NCI-H446 treated with DMSO at 0.1 percent for 48 hours (cell line): ENCODE data around the gene ADAMTS13.
A peak's percentile ranks its signal among the peaks of the same experiment; 100 is the strongest.

Experiments
- DNase-seq: peaks from one replicate; lab custom pipeline; 2025; lab: John Stamatoyannopoulos, UW

ADAMTS13 gene

DNA sequence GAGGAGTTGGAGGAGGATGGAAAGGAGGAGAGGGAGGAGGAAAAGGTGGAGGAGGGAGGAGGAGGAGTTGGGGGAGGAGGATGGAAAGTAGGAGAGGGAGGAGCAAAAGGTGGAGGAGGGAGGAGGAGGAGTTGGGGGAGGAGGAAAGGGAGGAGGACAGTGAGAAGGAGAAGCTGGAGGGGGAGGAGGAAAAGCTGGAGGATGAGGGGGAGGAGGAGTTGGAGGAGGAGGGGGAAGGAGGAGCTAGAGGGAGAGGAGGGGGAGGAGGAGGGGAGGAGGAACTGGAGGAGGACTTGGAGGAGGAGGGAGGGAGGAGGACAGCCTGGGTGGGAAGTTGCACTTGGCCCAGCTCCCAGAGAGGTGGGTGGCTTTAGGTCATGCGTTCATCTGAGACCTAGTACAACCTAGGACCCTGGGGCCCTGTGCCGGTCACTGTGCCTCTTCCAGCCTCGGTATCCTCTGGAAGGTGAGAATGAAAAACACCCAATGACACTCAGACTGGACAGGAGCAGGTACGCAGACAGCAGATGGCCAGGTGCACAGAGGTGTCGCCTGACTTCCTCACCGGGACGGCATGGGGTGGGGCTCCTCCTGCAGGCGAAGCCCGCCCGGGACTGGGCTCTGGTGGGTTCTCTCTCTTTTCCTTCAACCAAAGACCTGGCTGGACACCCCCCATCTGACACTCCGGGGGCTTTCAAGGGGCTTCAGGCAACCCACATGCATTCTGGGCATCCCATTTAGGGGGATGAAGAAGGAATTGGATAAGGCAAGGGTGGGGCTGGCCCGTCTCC, 68.9 kb downstream of the ADAMTS13 start:
- no peak for DNase-seq

DNA sequence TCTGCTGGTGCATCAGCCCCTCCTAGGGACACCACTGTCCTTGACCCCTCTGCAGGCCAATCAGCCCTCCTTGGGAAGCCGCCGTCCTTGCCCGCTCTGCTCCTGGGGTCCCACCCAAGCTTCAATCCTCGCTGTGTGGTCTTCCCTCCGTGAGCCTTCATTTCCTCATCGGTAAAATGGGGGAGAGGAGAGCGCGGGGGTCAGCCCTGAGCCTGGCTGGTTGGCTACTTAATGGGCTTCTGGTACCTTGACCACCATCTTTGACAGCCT, 69.4 kb downstream of the ADAMTS13 start:
- DNase-seq: no peak

DNA sequence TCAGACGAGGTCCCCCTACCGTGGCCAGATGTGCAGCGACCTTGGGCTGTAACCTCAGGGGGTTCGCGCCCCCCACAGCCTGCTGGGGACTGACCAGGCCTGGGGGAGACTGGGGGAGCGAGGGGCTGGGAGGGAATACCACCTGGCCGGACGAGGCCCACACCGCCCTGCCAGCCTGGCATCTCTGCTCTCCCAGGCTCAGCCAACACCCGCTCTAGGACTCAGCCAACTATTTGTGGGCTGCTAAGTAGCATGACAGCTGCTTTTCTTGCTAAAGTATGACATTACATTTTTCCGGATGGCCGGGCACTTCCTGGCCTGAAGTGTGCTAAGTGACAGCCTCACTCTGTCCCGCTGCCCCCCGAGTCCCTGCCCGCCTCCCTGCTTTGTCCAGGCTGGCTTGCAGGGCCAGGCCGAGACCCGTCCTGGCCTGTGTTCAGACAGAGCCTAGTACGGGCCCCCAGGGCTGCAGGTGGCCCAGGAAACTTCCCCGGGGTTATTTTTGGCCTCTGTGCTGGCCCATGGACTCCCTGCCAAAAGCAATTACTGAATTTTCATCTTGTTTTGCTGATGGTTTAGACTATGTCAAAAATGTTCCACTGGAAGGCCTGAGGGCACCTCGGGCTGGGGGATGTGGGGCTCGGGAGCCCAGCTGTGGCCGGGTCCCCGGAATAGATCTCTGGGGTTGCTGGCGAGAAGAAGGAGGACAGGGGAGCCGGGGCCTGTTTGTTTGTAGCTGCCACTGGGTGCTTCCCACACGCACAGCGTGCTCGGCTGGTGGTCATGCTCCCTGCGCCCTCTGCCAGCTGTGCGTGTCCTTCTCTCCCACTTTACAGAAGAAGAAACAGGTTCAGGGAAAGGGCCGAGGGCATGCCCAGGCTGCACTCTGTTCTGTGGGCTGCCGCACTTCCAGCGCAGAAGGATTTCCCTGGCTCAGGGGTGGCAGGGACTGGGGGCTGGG, 70.2 kb downstream of the ADAMTS13 start:
- DNase-seq: peak; percentile 3

DNA sequence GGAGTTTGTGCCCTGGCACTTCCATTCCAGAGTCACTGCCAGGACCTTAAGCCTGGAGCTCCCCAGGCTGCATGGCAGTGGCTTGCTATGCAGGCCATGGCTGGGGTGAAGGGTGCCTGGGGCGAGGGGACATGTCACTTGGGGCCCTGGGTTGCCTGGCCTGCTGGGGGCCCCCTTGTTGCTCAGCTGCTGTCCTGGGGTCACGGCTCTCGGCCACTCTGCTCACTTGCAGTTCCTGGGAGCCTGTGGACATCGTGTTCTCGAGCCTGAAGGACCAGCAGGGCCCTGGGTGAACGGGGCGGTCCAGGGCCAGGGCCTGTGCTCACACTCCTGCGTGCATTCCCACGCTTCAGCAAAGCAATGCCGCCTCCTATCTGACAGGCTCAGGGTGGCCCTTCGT, 71.3 kb downstream of the ADAMTS13 start:
- DNase-seq: no peak

DNA sequence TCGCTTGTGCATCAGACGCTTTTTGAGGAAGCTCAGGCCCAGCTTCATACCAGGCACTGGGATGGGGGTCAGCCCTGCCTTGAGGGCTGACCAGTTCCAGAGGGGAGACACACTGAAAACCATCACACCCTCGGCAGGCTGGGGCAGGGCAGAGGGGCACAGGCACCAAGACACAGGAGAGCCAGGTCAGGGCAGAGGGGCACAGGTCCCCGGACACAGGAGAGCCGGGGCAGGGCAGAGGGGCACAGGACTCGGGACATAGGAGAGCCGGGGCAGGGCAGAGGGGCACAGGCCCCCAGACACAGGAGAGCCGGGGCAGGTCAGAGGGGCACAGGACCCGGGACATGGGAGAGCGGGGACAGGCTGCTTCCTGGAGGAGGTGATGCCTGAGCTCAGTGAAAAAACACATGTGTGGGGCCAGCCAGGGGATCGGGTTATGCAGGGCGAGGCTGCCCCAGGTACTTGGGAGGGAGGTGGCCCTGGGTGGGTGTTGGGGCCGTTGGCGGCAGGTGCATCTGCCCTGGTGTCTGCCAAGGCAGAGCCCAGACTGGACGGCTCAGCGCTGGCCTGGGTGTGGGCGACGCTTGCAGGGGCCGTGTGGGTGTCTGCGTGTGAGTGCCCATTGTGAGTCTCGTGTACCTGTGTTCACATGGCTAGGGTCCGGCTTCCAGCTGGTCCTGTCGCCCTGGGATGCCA, 71.8 kb downstream of the ADAMTS13 start:
- no peak for DNase-seq

- DNase-seq: no peak
These were observed 72.6 kb downstream of the ADAMTS13 start for GRCh38 chr9:133494636-133495326.

DNA sequence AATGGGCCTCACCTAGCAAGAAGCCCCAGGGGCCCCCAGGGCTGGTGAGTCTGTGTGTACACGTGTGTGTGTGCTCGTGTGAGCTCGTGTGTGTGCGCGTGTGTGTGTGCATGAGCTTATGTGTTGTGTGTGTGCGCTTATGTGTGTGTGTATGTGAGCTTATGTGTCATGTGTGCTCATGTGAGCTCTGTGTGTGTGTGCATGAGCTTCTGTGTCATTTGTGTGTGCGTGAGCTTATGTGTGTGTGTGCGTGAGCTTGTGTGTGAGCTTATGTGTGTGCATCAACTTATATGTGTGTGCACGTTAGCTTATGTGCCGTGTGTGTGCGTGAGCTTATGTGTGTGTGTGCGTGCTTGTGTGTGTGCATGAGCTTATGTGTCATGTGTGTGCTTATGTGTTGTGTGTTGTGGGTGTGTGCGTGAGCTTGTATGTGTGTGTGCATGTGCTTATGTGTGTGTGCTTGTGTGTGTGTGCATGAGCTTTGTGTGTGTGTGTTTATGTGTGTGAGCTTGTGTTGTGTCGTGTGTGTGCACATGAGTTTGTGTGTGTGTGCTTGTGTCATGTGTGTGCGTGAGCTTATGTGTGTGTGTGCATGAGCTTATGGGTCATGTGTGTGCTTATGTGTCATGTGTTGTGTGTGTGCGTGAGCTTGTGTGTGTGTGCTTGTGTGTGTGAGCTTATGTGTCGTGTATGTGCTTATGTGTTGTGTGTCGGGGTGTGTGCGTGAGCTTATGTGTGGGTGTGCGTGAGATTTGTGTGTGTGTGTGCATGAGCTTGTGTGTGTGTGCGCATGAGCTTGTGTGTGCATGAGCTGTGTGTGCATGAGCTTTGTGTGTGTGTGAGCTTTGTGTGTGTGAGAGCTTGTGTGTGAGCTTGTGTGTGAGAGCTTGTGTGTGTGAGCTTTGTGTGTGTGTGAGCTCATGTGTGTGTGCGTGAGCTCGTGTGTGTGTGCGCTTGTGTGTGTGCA, 73.4 kb downstream of the ADAMTS13 start:
- no peak for DNase-seq

- DNase-seq: no peak
These were observed 75.0 kb downstream of the ADAMTS13 start for GRCh38 chr9:133496861-133497842.

DNA sequence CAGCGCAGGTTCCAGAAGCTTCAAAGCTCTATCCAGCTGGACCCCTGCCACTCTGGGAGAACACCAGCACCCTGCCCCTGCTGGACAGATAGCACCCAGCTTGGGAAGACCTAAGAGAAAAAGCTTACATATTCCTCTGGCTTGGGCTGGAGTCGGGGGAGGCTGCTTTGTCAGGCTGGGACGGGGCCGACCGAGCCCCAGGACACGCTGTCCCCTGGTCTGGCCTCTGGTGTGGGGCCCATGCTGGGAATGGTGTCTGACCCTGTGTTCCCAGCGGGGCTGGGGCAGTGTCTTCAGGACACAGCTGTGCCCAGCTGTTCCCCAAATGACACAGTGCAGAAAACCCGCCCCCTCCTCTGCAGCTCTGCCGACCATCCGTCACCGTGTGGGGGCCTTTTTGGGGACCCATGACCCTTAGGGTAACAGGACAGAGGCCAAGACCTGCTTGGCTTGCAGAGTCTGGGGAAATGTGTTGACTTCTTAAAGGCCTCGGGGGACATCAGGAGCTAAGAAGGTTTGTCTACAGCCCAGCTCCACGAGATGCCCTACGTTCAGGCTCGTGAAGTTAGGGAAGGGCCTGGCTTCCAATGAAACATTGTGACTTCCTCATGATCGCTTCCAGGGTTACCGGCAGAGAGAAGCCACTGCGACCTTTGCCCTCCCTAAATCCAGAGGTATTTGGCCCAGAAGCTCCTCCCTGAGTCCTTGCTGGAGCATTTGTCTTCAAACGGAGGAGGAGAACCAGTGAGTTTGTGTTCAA, 77.1 kb downstream of the ADAMTS13 start:
- DNase-seq: no peak

DNA sequence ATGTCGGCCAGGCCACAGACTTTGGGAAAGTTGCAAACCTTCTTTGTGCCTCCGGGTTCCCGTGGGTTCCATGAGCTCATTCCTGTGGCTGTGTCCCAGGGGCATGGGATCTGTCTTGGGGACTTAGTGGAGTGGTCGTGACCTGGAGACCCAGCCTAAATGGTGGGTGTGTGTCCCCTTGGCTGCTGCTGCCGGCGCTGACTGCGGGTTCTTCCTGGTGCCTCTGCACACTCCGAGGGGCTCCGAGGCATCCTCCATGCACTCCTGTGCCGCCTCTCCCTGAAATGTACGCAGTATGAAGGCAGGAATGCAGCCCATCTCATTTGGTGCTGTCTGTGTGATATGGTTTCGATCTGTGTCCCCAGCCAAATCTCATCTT, 77.7 kb downstream of the ADAMTS13 start:
- DNase-seq: no peak

GRCh38 chr9:133502112-133502511, 79.9 kb downstream of the ADAMTS13 start:
- DNase-seq: no peak

GRCh38 chr9:133505186-133505830, 83.1 kb downstream of the ADAMTS13 start:
- no peak for DNase-seq

DNA sequence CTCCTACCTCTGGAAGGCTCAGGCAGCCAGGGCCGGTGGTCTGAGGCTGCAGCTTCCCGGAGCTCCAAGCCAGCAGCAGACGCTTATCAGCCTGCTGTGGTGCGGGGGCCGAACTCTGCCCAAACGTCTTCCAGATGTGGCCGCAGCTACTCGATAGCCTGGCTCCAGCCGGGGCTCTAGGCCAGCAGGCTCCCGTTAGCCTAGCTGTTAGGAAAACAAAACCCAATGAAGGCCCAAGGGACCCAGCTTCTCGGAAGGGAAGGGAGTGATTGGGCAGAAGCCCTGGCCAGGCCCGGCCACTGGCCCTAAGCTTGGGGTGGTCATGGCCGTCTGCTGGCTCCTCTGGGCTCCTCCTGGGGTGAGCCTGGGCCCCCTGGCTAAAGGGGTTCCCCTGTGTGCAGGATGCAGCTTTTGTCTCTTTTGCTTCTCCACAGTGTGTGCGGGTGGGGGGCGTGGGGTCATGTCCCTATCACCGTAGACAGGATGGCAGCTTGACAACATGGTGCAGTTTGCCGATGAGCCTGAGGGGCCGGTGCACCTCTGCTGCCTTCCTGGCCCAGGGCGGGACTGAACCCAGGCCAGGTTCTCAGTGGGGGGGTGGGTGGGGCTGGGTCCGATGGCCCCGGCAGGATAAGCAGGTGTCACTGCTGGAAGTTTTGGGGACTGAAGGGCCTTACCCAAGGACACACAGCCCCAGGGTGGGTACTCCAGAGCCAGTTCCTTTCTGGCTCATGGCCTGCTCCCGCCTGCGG, 83.9 kb downstream of the ADAMTS13 start:
- DNase-seq: no peak

DNA sequence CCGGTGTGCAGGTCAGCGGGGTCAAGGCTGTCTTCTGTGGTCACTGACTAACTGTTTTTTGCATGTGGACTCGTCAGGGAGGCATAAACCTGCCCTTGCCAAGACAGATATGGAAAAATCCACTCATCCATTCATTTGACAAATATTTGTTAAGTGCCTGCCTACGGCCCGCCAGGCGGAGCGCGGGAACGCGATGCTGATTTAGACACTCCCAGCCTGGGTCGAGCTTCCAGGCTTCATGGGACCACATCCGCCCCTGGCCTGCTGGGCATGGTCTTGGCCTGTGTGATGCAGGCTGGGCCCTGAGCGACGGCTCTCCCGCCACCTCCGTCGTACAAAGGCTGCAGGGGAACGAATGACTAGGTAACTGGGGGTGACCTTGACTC, 84.5 kb downstream of the ADAMTS13 start:
- DNase-seq: no peak

DNA sequence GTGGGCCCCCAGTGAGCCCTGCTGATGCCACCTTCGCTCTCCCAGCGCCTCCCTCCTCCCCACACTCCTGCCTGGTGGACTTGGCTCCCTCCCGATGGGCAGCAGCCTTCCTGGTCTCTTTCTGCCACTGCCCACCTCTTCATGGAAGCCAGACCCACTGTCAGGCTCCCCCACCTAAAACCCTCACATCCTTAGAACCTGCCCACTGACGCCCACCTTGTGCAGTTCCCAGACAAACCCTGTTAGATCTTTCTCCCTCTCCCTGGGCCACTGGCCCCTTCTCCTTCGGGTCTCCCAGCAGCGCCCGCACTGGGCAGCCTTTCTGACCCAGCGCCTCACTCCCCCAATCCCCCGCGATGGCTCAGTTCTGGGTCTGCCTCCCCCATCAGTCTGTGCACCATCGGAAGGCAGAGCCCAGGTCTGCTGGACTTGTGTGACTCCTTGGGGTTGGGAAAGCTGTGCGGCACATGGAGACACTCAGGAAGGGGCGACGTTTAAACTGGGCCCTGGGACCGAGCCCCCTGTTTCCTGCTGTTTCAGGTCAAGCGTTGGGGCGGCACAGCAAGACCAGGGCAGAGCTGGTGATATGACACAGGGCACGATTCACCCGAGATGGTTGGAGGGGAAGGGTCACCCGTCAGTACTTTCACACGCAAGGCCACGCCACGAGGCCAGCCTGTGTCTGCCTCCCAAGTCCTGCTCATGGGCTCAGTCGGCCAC, 85.2 kb downstream of the ADAMTS13 start:
- DNase-seq: no peak

DNA sequence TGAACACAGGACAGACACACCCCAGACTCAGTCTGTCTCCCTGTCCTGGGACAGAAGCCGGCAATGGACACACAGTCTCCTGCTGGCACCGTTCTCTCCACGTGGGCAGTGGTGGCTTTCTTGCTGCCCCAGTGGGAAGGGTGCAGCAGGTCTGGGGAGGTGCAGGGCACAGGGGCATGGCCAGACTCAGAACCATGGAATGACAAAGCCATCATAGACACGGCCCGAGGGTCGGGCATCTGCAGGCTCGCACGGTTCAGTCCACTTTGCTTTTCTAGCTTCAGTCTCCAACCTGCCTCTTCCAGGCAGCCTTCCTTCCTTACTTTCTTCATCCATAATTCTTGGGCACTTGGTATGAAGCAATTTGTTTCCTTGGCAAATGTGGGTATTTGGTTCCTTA, 85.9 kb downstream of the ADAMTS13 start:
- no peak for DNase-seq
